A204.1 (cell line): ENCODE results near the gene RAB42.
"Not testable (repeated sequence)": the region's sequence is repeated elsewhere in the genome, so short reads cannot be mapped to it uniquely, and the experiment has no call there.

ENCODE experiments used
- FAIRE-seq: peaks from 2 replicates; lab custom pipeline; 2012; peaks lifted over from hg19 to GRCh38; lab: Jason Lieb, UNC

Gene RAB42

GRCh38 chr1:28586585-28587391, 5.3 kb upstream of the RAB42 start:
- FAIRE-seq: not testable (repeated sequence)

- FAIRE-seq: no peak
Observed at GRCh38 chr1:28592321-28593071, 431 bp downstream of the RAB42 start.

DNA sequence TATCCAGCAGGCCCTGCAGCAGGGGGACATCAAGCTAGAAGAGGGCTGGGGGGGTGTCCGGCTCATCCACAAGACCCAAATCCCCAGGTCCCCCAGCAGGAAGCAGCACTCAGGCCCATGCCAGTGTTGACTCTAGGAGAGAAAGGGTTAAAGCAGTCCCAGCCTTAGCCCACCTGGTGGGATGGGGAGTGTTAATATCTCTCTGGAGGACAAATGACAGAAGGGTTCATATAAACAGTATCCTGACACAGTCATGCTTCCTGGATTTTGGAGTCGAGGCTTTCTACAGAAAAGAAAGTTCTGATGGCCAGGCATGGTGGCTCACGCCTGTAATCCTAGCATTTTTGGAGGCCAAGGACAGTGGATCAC, 1.9 kb downstream of the RAB42 start:
- FAIRE-seq: not testable (repeated sequence)

DNA sequence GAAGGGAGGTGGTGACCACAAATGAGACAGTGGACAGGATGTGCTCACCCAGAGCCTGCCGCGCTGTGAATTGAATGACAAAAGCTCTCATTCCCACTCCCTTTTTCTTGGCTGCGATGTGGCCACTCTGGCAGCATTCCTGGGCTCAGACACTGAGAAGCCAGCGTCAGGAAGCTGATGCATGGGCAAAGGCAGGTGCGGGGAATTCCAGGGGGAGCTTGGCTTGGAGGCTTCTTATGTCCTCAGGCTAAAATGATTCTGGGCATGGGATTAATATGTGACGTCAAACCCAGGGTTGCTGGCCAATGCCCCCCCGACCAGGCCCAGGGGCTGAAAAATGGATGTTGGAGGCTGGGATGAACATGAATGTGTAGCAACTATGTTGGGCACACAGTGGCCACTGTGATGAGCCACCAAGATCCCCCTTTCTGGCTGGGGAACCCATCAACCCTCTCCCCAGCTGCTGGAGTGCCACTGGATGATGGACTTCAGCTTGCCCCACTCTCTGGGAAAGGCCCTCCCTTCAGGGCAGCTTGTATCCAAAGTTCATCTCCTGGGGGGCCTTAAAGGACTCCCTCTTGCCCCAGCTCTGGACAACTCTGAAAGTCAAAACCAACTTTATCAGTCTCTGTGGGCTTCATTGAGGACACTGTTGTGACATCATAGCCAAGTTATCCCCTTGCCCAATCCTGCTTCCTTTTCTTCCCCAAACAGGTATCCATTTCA, 2.8 kb downstream of the RAB42 start:
- not testable (repeated sequence) for FAIRE-seq

DNA sequence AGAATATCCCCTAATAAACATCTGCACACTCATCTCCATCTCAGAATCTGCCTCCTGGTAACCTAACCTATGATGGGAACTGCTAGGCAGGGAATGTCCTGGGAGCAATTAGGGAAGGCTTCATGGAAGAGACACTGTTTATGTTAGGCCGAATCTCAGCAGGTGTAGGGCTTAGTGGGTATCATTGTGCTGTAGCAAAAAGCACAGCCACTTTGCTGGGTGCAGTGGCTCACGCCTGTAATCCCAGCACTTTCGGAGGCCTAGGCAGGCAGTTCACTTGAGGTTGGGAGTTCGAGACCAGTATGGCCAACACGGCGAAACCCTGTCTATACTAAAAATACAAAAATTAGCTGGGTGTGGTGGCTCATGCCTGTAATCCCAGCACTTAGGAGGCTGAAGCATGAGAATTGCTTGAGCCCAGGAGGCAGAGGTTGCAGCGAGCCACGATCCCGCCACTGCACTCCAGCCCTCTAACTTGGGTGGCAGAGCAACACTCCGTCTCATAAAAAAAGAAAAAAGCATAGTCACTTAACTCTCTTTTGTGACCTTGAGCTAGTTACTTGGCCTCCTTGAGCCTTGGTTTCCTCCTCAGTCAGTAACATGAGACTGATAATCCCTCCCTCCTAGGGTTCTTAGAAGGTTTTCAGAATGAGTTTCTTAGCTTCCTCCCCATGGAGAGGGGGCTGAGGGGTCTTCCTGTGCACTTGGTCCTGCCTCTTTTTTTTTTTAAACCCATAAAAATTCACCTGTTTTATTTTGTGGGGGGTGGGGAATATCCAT, 3.5 kb downstream of the RAB42 start:
- FAIRE-seq: no peak

- not testable (repeated sequence) for FAIRE-seq
Observed at GRCh38 chr1:28596276-28596675, 4.2 kb downstream of the RAB42 start.

DNA sequence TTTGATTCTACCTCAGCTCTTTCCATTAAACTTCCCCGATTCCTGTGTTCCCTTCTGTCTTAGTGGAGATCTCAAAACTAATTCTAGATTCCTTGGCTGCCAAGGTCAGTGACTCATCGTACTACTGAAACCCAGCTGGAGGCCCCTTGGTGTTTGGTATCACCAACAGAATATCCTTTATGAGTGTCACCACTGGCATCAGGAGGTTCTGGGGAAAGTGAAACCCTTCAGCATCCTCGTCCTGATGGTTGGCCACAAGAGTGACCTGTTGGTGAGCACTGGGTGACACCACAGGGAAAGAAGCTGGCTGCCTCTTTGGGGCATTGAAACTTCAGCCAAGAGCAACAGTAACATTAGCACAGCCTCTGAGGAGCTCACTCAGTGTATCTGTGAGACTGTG, 9.6 kb downstream of the RAB42 start:
- FAIRE-seq: peak; percentile 95

DNA sequence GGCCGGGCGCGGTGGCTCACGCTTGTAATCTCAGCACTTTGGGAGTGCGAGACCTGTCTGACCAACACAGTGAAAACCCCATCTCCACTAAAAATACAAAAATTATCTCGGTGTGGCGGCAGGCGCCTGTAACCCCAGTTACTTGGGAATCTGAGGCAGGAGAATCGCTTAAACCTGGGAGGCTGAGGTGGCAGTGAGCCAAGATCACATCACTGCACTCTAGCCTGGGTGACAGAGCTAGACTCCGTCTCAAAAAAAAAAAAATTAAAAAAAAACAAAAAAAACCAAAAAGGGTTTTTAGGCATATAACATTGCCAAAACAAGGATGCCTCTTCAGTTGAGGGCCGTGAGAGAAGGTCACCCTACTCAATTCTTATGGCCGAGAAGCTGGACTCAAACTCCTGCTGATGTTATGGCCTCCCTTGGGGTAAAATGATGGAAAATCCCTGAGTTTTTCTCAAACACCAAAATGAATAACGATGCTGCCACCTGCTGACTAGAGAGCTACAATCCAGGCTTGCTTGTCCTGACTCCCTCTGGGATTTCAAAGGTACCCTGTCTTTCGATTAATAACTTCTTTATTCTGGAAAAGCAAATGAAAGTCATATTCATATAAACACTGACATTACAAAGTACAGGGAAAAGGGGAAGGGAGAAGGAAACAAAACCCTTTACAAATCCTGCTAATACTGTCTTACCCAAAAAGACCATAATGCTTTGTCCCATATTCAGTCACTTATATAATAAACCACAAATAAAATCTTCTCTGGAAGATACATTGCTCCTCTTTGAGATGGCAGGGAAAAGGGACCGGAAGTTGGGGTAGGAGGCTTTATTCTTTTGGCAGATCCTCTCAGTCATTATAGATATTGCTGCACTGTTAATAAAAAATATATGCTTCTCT, 10.7 kb downstream of the RAB42 start:
- peak; percentile 94 for FAIRE-seq

- no peak for FAIRE-seq
Observed at GRCh38 chr1:28604411-28604810, 12.3 kb downstream of the RAB42 start.

DNA sequence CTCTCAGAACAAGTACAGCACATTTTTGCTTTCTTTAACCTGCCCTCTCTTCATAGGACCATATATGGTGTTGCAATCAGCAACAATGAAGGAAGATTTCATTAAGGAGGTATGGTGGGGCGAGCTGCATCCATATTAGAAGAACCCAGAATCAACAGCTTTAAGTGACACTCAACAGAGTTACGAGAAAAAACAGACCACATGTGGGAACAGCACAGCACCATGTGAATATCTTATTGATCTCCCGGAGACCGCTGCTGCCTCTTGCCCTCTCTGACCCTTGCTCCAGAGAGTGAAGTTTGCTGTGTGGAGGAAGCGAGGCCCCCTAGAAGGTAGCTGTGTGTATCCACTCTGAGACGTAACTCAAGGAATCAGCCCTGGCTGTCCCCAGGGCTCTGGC, 12.9 kb downstream of the RAB42 start:
- FAIRE-seq: no peak

GRCh38 chr1:28606771-28607170, 14.7 kb downstream of the RAB42 start:
- no peak for FAIRE-seq

GRCh38 chr1:28613175-28613574, 21.1 kb downstream of the RAB42 start:
- FAIRE-seq: no peak

GRCh38 chr1:28631713-28632112, 39.6 kb downstream of the RAB42 start:
- no peak for FAIRE-seq

GRCh38 chr1:28632560-28632959, 40.5 kb downstream of the RAB42 start:
- no peak for FAIRE-seq

DNA sequence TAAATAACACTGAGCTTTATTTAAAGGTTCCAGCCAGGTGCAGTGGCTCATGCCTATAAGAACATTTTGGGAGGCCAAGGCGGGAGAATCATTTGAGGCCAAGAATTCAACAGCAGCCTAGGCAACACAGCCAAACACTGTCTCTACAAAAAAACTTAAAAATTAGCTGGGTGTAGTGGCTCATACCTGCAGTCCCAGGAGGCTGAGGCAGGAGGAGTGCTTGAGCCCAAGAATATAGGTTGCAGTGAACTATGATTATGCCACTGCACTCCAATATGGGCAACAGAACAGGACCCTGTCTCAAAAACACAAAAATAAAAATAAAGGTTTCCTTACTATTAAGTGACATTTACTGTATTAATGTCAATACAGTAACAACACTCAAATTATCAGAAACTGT, 48.7 kb downstream of the RAB42 start:
- FAIRE-seq: no peak

- no peak for FAIRE-seq
Observed at GRCh38 chr1:28642056-28642846, 50.2 kb downstream of the RAB42 start.

- FAIRE-seq: no peak
Observed at GRCh38 chr1:28642847-28643635, 51.0 kb downstream of the RAB42 start, which contains the start of gene TAF12. Gene TAF12, minus strand, starts transcription at chr1:28643067. Its CDS starts 20,986 bp downstream, at chr1:28622081.

GRCh38 chr1:28644494-28644893, 52.4 kb downstream of the RAB42 start:
- no peak for FAIRE-seq
